WTC11 (cell line): ENCODE data around the gene ETS2. TPM values are rescaled to one million over a fixed set of nuclear protein-coding genes. Genes with fewer than 3 reads are reported as not detected.

ENCODE experiments used
- ATAC-seq: fragments of 200-7000 bp; cut with Tn5 transposase; 2 replicates; pipeline ENCODE4 v1.10.0; 2021; ENCODE audit warnings: mild to moderate bottlenecking, moderate library complexity
- CTCF ChIA-PET: fragments of 300-600 bp; sonication (Branson Sonifier 250); formaldehyde crosslinking; loops from one replicate; lab custom pipeline; 2021; ENCODE audit warnings: antibody characterized with exemption; lab: Charles Lee
- POLR2A ChIA-PET: fragments of 350-600 bp; sonication (Branson Sonifier 250); formaldehyde crosslinking; loops from one replicate; lab custom pipeline; 2021; ENCODE audit warnings: antibody characterized with exemption; lab: Charles Lee
- DNase-seq: peaks from one replicate; pipeline ENCODE4 v3.0.0; 2021; ENCODE audit warnings: low spot score
- H3K27ac Mint-ChIP-seq: 2 replicates; pipeline ENCODE4 v1.8.0; 2021; ENCODE audit warnings: mixed read lengths
- H3K27me3 Mint-ChIP-seq: 2 replicates; pipeline ENCODE4 v1.8.0; 2021; ENCODE audit warnings: low read depth, mild to moderate bottlenecking, moderate library complexity, mixed read lengths
- H3K36me3 Mint-ChIP-seq: 2 replicates; pipeline ENCODE4 v1.8.0; 2021; ENCODE audit warnings: mixed read lengths
- H3K4me1 Mint-ChIP-seq: 2 replicates; pipeline ENCODE4 v1.8.0; 2022; ENCODE audit warnings: mixed read lengths
- H3K4me3 Mint-ChIP-seq: 2 replicates; pipeline ENCODE4 v1.8.0; 2021; ENCODE audit warnings: mild to moderate bottlenecking, moderate library complexity, mixed read lengths
- H3K9me3 Mint-ChIP-seq: 2 replicates; pipeline ENCODE4 v1.8.0; 2021; ENCODE audit warnings: mixed read lengths
- AFF4 ChIP-seq: sonication (generic); formaldehyde crosslinking; IDR thresholded peaks from 2 replicates; pipeline ENCODE4 v1.8.1; 2023; ENCODE audit warnings: mild to moderate bottlenecking, missing genetic modification reagents, borderline replicate concordance
- CREM ChIP-seq: sonication (generic); formaldehyde crosslinking; IDR thresholded peaks from 2 replicates; pipeline ENCODE4 v1.8.1; 2022; ENCODE audit warnings: mild to moderate bottlenecking, missing genetic modification reagents, moderate library complexity
- E2F5 ChIP-seq: sonication (generic); formaldehyde crosslinking; IDR thresholded peaks from 2 replicates; pipeline ENCODE4 v1.8.1; 2022; ENCODE audit warnings: mild to moderate bottlenecking, moderate library complexity, missing genetic modification reagents
- ELF4 ChIP-seq: sonication (generic); formaldehyde crosslinking; IDR thresholded peaks from 2 replicates; pipeline ENCODE4 v1.8.1; 2022; ENCODE audit warnings: low read depth, mild to moderate bottlenecking, moderate library complexity, missing genetic modification reagents
- ESRRA ChIP-seq: sonication (generic); formaldehyde crosslinking; IDR thresholded peaks from 2 replicates; pipeline ENCODE4 v1.8.1; 2022; ENCODE audit warnings: mild to moderate bottlenecking, missing genetic modification reagents, borderline replicate concordance
- FOXJ3 ChIP-seq: sonication (generic); formaldehyde crosslinking; IDR thresholded peaks from 2 replicates; pipeline ENCODE4 v1.9.0; 2021; ENCODE audit warnings: missing genetic modification reagents, mild to moderate bottlenecking, borderline replicate concordance
- GABPB1 ChIP-seq: sonication (generic); formaldehyde crosslinking; IDR thresholded peaks from 2 replicates; pipeline ENCODE4 v1.8.1; 2023; ENCODE audit warnings: mild to moderate bottlenecking, missing genetic modification reagents
- NFATC4 ChIP-seq: fragments of 250-450 bp; sonication (Bioruptor Pico); IDR thresholded peaks from 2 replicates; pipeline ENCODE4 v1.9.0; 2021; ENCODE audit warnings: mild to moderate bottlenecking
- NFYB ChIP-seq: sonication (generic); formaldehyde crosslinking; conservative IDR thresholded peaks from 2 replicates; pipeline ENCODE4 v1.8.0; 2022; ENCODE audit warnings: low read depth, missing genetic modification reagents
- SOX15 ChIP-seq: fragments of 250-450 bp; sonication (Bioruptor Pico); IDR thresholded peaks from 2 replicates; pipeline ENCODE4 v1.9.0; 2021; ENCODE audit warnings: mild to moderate bottlenecking
- SP1 ChIP-seq: sonication (generic); formaldehyde crosslinking; conservative IDR thresholded peaks from 2 replicates; pipeline ENCODE4 v1.8.1; 2022; ENCODE audit warnings: missing genetic modification reagents
- ZNF232 ChIP-seq: sonication (generic); formaldehyde crosslinking; IDR thresholded peaks from 2 replicates; pipeline ENCODE4 v1.8.0; 2022; ENCODE audit warnings: mild to moderate bottlenecking, missing genetic modification reagents
- ZNF263 ChIP-seq: sonication (generic); formaldehyde crosslinking; IDR thresholded peaks from 2 replicates; pipeline ENCODE4 v1.8.1; 2022; ENCODE audit warnings: low read depth, mild to moderate bottlenecking, moderate library complexity, missing genetic modification reagents
- total RNA-seq: library from RNA; stranded (reverse); gene quantifications from 3 replicates; pipeline ENCODE4 v1.2.3, GENCODE V29; 2021
- TF ChIP-seq, protein P1 (sequence below): sonication (generic); formaldehyde crosslinking; IDR thresholded peaks from 2 replicates; pipeline ENCODE4 v1.8.0; 2023; ENCODE audit warnings: mild to moderate bottlenecking, missing genetic modification reagents
- TF ChIP-seq, protein P2 (sequence below): sonication (generic); formaldehyde crosslinking; conservative IDR thresholded peaks from 2 replicates; pipeline ENCODE4 v1.8.1; 2023; ENCODE audit warnings: mild to moderate bottlenecking, low read depth, missing genetic modification reagents, moderate library complexity
- TF ChIP-seq, protein P3 (sequence below): sonication (generic); formaldehyde crosslinking; IDR thresholded peaks from 2 replicates; pipeline ENCODE4 v1.8.1; 2023; ENCODE audit warnings: mild to moderate bottlenecking, missing genetic modification reagents, moderate library complexity

The ETS2 gene
- total RNA-seq, 1 experiment from 2014 or later: 56.4 TPM

GRCh38 chr21:38850277-38850951 lies 44.7 kb downstream of the ETS2 start:
- ATAC-seq: no peak
- Mint-ChIP-seq H3K4me3 (no peak overlapping the region), H3K36me3 (no peaks in the 10 kb centered on the region), H3K27ac (no peak overlapping the region), H3K27me3 (no peaks in the 10 kb centered on the region; the same call in 1 of the 2 replicates), H3K9me3 (no peaks in the 10 kb centered on the region), H3K4me1 (peaks cover 6% of the 10 kb centered on the region)
- POLR2A ChIA-PET: interaction anchor here (0.6 kb wide), 2 partner anchors 15 to 119 kb away, joined by 3 read pairs; no protein-coding TSS in a partner anchor
- no peak for TF ChIP-seq CREM (CRISPR knock-in tag)
- TF ChIP-seq NFATC4 (CRISPR knock-in tag): no peak
- no peak for TF ChIP-seq ZNF263
- TF ChIP-seq E2F5 (CRISPR knock-in tag): no peak
- no peak for TF ChIP-seq AFF4 (CRISPR knock-in tag)
- TF ChIP-seq, protein P1, sequence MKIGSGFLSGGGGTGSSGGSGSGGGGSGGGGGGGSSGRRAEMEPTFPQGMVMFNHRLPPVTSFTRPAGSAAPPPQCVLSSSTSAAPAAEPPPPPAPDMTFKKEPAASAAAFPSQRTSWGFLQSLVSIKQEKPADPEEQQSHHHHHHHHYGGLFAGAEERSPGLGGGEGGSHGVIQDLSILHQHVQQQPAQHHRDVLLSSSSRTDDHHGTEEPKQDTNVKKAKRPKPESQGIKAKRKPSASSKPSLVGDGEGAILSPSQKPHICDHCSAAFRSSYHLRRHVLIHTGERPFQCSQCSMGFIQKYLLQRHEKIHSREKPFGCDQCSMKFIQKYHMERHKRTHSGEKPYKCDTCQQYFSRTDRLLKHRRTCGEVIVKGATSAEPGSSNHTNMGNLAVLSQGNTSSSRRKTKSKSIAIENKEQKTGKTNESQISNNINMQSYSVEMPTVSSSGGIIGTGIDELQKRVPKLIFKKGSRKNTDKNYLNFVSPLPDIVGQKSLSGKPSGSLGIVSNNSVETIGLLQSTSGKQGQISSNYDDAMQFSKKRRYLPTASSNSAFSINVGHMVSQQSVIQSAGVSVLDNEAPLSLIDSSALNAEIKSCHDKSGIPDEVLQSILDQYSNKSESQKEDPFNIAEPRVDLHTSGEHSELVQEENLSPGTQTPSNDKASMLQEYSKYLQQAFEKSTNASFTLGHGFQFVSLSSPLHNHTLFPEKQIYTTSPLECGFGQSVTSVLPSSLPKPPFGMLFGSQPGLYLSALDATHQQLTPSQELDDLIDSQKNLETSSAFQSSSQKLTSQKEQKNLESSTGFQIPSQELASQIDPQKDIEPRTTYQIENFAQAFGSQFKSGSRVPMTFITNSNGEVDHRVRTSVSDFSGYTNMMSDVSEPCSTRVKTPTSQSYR (CRISPR knock-in tag): no peak
- TF ChIP-seq SP1 (CRISPR knock-in tag): no peak
- TF ChIP-seq SOX15 (CRISPR knock-in tag): no peak
- TF ChIP-seq, protein P2, sequence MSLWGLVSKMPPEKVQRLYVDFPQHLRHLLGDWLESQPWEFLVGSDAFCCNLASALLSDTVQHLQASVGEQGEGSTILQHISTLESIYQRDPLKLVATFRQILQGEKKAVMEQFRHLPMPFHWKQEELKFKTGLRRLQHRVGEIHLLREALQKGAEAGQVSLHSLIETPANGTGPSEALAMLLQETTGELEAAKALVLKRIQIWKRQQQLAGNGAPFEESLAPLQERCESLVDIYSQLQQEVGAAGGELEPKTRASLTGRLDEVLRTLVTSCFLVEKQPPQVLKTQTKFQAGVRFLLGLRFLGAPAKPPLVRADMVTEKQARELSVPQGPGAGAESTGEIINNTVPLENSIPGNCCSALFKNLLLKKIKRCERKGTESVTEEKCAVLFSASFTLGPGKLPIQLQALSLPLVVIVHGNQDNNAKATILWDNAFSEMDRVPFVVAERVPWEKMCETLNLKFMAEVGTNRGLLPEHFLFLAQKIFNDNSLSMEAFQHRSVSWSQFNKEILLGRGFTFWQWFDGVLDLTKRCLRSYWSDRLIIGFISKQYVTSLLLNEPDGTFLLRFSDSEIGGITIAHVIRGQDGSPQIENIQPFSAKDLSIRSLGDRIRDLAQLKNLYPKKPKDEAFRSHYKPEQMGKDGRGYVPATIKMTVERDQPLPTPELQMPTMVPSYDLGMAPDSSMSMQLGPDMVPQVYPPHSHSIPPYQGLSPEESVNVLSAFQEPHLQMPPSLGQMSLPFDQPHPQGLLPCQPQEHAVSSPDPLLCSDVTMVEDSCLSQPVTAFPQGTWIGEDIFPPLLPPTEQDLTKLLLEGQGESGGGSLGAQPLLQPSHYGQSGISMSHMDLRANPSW: no peak
- no peak for TF ChIP-seq NFYB (CRISPR knock-in tag)
- no peak for DNase-seq
- CTCF ChIA-PET: no interaction called here

DNA sequence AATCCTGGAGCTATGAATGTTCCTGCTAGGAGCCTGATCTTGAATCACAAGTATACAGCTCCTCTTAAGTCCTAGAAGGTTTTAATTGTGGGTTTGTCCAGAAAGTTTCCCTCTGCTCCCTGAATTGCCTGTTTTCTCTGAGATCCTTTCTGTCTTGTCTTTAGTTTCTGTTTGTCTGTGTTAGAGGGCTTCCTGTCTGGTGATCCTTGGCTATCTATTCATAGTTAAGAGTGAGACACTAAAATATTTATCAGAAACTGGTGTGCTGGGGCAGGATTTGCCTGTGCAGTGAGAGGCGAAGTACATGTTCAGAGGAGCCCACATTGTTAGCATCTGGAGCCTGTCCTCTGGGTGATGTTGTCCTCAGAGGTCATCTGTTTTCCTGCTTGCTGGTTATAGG lies 45.4 kb downstream of the ETS2 start:
- no peak for DNase-seq
- Mint-ChIP-seq H3K27ac (no peak overlapping the region), H3K4me1 (peaks cover 6% of the 10 kb centered on the region), H3K36me3 (no peaks in the 10 kb centered on the region), H3K9me3 (no peaks in the 10 kb centered on the region), H3K27me3 (no peaks in the 10 kb centered on the region; the same call in 1 of the 2 replicates), H3K4me3 (no peak overlapping the region)
- ChIA-PET CTCF (no interaction called here), POLR2A (interaction anchor here (0.6 kb wide), 1 partner anchor 15 kb away, joined by 3 read pairs; no protein-coding TSS in a partner anchor)
- ATAC-seq: no peak
- TF ChIP-seq ZNF232 (no peak), NFATC4 (CRISPR knock-in tag) (no peak), E2F5 (CRISPR knock-in tag) (no peak), GABPB1 (CRISPR knock-in tag) (no peak), ESRRA (CRISPR knock-in tag) (no peak), FOXJ3 (no peak), ELF4 (CRISPR knock-in tag) (no peak)
- TF ChIP-seq, protein P3, sequence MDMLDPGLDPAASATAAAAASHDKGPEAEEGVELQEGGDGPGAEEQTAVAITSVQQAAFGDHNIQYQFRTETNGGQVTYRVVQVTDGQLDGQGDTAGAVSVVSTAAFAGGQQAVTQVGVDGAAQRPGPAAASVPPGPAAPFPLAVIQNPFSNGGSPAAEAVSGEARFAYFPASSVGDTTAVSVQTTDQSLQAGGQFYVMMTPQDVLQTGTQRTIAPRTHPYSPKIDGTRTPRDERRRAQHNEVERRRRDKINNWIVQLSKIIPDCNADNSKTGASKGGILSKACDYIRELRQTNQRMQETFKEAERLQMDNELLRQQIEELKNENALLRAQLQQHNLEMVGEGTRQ: no peak
